Natural killer cell (primary cell): ENCODE measurements around the gene TSPAN2. TPM values are rescaled to one million over a fixed set of nuclear protein-coding genes. Genes with fewer than 3 reads are reported as not detected.

ENCODE experiments used
- ATAC-seq, 3 donors: fragments of 150-1000 bp in 2 of 3; fragments of 200-7000 bp in 1 of 3; cut with Tn5 transposase; 1 replicate in 1 of 3; 2 replicates in 2 of 3; pipeline ENCODE4 v1.10.0; 2021; ENCODE audit warnings: mild to moderate bottlenecking in 2 of 3, moderate library complexity in 2 of 3
- DNase-seq, 2 donors: peaks; one replicate each; pipeline versions ENCODE4 v3.0.0 to v3.0.0-alpha.2; 2013 to 2021; ENCODE audit warnings: mixed read lengths in 1 of 2
- H3K27ac ChIP-seq: one replicate; pipeline ENCODE4 v1.5.1; 2013; ENCODE audit warnings: mild to moderate bottlenecking, low read length
- H3K27me3 ChIP-seq: one replicate; pipeline ENCODE4 v1.6.1; 2013; ENCODE audit warnings: low read length; ENCODE audit not compliant: control insufficient read depth, insufficient read depth
- H3K36me3 ChIP-seq: one replicate; pipeline ENCODE4 v1.6.1; 2013; ENCODE audit warnings: low read length; ENCODE audit not compliant: control insufficient read depth, insufficient read depth
- H3K4me1 ChIP-seq: one replicate; pipeline ENCODE4 v1.6.1; 2013; ENCODE audit warnings: low read length; ENCODE audit not compliant: control insufficient read depth, insufficient read depth
- H3K4me3 ChIP-seq: one replicate; pipeline ENCODE4 v1.5.1; 2013; ENCODE audit warnings: low read length
- H3K9me3 ChIP-seq: one replicate; pipeline ENCODE4 v1.6.1; 2013; ENCODE audit warnings: low read length; ENCODE audit not compliant: control insufficient read depth, insufficient read depth
- H3K27ac Mint-ChIP-seq, 2 donors: one replicate each; pipeline ENCODE4 v1.8.0; 2022; ENCODE audit warnings: mild to moderate bottlenecking in 2 of 2, mixed read lengths in 2 of 2, moderate library complexity in 1 of 2
- H3K27me3 Mint-ChIP-seq, 2 donors: one replicate each; pipeline ENCODE4 v1.8.0; 2022; ENCODE audit warnings: low read depth in 2 of 2, mixed read lengths in 2 of 2
- H3K36me3 Mint-ChIP-seq: one replicate; pipeline ENCODE4 v1.8.0; 2022; ENCODE audit warnings: mixed read lengths
- H3K4me1 Mint-ChIP-seq, 2 donors: one replicate each; pipeline ENCODE4 v1.8.0; 2022; ENCODE audit warnings: mixed read lengths in 2 of 2
- H3K4me3 Mint-ChIP-seq: one replicate; pipeline ENCODE4 v1.8.0; 2022; ENCODE audit warnings: mild to moderate bottlenecking, moderate library complexity, mixed read lengths
- H3K9me3 Mint-ChIP-seq, 2 donors: one replicate each; pipeline ENCODE4 v1.8.0; 2022; ENCODE audit warnings: mixed read lengths in 2 of 2
- CTCF ChIP-seq: fragments of 200-600 bp; IDR thresholded peaks from one replicate; pipeline ENCODE4 v1.8.0; 2022; ENCODE audit warnings: antibody characterized with exemption
- WGBS: methylation state at CpG from one replicate; pipeline ENCODE4 v1.1.7; 2013; ENCODE audit warnings: missing lambda C conversion rate; ENCODE audit not compliant: insufficient coverage; 5-methylcytosine and 5-hydroxymethylcytosine counted together
- intact Hi-C: fragments of 100-400 bp; cut with micrococcal nuclease; formaldehyde crosslinking; loops from one replicate; pipeline ENCODE4 v1.14.2; 2022
- total RNA-seq, 4 donors: library from RNA; stranded (reverse); fragments of 120-200 nt in 1 of 4; gene quantifications; one replicate each; pipeline versions ENCODE4 v1.2.3 to v1.2.4, GENCODE V29; 2013 to 2022

Gene TSPAN2
- total RNA-seq, 3 donors from 2014 or later (not counting 1 experiment from before 2014, with no cell fraction given): 17.1 to 41.4 (median 28.6) TPM

DNA sequence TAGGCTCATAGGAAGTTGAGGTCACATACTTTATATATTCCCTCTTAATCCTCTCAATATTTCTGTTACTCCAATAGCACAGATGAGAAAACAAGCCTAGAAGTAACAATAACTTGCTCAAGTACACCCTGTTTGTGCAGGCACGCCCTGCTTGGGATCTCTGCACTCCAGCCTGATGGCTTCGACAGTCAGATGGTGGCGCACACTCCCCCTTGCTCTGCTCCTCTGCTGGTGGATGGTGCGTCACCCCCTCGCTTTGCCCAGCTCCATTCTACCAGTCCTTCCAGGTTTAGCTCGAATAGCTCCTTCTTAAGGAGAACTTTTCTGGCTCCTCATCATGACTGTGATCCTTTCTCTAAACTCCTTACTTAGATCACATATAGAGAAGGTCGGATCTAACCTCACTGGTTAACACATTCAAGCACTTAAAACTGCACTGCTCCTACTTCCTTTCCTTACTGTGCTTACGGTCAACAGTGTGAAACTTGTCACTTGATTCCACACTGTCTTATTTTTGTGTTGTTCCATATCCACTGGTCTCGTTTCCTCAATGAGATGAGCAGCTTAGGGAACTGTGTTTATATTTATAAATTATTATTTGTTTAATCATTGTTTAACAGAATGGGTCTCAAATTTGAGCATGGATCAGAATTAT lies 3.0 kb downstream of the TSPAN2 start:
- Histone ChIP-seq H3K27me3 (no peaks in the 10 kb centered on the region), H3K9me3 (no peaks in the 10 kb centered on the region), H3K36me3 (no peaks in the 10 kb centered on the region), H3K4me3 (no peak overlapping the region), H3K27ac (peak overlapping the region; percentile 49), H3K4me1 (peaks cover 53% of the 10 kb centered on the region)
- WGBS: 49% methylated on average over 8 of the region's 9 CpGs
- Mint-ChIP-seq H3K36me3 (no peaks in the 10 kb centered on the region), H3K27me3 (no peaks in the 10 kb centered on the region), H3K27ac (peak overlapping the region; percentile 85 to 92), H3K9me3 (no peaks in the 10 kb centered on the region), H3K4me3 (peak overlapping the region; percentile 94), H3K4me1 (peaks cover 74 to 88% of the 10 kb centered on the region in 2 donors)
- intact Hi-C loops: no loop called here
- DNase-seq: peak in 1 of 2 donors; percentile 28
- TF ChIP-seq CTCF: no peak
- peak; percentile 41 to 67 (median 65) for ATAC-seq

DNA sequence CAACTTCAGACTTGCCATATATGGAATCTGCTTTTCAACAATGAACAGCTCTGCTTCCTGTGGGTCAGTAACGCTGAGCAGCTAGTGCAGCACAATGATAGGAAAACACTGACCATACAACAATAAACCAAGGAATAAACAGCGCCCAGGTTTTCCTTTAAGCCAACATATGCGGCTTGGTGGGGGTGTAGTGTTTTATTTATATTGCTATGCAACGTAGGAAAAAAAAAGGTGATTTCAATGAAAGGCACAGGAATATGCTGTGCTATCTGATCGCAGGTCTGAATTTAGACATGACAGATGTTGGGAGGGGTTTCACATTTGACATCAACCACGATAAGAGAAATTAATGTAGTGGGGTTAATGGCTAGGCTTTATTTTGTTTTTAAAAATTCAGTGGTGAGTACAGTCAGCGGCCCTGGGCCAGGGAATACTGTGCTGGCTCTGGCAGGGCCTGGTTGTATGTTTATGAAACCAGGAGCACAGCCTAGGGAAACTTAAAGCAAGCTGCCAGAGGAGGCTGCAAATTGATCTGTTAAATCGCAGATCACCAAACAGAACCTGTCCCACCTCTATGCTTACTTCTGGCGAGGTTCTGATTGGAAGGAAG lies 4.3 kb downstream of the TSPAN2 start:
- H3K4me1 Mint-ChIP-seq: peaks cover 63 to 79% of the 10 kb centered on the region in 2 donors
- Histone ChIP-seq H3K4me1 (peaks cover 46% of the 10 kb centered on the region), H3K4me3 (no peak overlapping the region), H3K36me3 (no peaks in the 10 kb centered on the region), H3K27ac (peak overlapping the region; percentile 49), H3K27me3 (no peaks in the 10 kb centered on the region), H3K9me3 (no peaks in the 10 kb centered on the region)
- H3K36me3 Mint-ChIP-seq: no peaks in the 10 kb centered on the region
- TF ChIP-seq CTCF: no peak
- DNase-seq: peak in 1 of 2 donors; percentile 54
- peak; percentile 16 to 26 (median 23) for ATAC-seq
- peak overlapping the region; percentile 85 to 92 for H3K27ac Mint-ChIP-seq
- intact Hi-C loops: loop anchor here (1.0 kb wide), 1 partner anchor 22 kb away; no protein-coding TSS in a partner anchor
- peak overlapping the region; percentile 94 for H3K4me3 Mint-ChIP-seq
- no peaks in the 10 kb centered on the region for H3K27me3 Mint-ChIP-seq
- no peaks in the 10 kb centered on the region for H3K9me3 Mint-ChIP-seq
- 36% methylated on average over 8 of the region's 9 CpGs for WGBS

DNA sequence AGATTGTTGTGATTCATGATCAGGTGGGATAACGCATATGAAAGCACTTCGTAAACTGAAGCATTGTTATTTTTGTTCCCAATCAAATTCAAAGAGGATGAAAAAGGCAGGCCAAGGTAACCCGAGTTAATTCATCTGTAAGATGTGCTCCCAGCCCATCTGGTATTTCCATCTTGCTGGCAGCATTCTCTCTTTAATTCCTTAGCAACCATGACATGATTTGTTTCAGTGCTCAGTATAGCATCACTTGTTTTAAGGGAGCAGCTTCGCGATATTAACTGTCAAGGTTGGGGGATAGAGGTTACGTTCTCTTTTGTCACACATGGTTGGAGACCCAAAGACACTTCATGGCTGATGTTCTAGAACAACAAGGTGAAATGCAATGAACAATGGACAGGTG lies 6.4 kb downstream of the TSPAN2 start:
- Mint-ChIP-seq H3K4me3 (no peak overlapping the region), H3K4me1 (peaks cover 53 to 67% of the 10 kb centered on the region in 2 donors), H3K27ac (peak overlapping the region in 1 of 2 donors; percentile 33), H3K9me3 (no peaks in the 10 kb centered on the region), H3K36me3 (no peaks in the 10 kb centered on the region), H3K27me3 (no peaks in the 10 kb centered on the region)
- no peak overlapping the region for H3K4me3 ChIP-seq
- H3K4me1 ChIP-seq: peaks cover 31% of the 10 kb centered on the region
- 95% methylated on average over 6 of the region's 6 CpGs for WGBS
- no peak for DNase-seq
- no peak overlapping the region for H3K27ac ChIP-seq
- no peak for ATAC-seq
- no peaks in the 10 kb centered on the region for H3K9me3 ChIP-seq
- no peaks in the 10 kb centered on the region for H3K27me3 ChIP-seq
- no peaks in the 10 kb centered on the region for H3K36me3 ChIP-seq
- no peak for TF ChIP-seq CTCF
- intact Hi-C loops: no loop called here
